Upper lobe of left lung (tissue), 4 donors: ENCODE results near the gene VAMP2.

Source experiments
- CTCF ChIP-seq, 6 experiments: fragments of 450-650 bp in 4 of 6; fragments of 200-600 bp in 2 of 6; sonication (generic) in 2 of 6; IDR thresholded peaks; one replicate each; pipeline ENCODE4 v1.5.1; 2016 to 2019; ENCODE audit warnings: antibody characterized with exemption in 6 of 6
- EP300 ChIP-seq, 4 donors: sonication (generic); formaldehyde crosslinking; IDR thresholded peaks; one replicate each; pipeline ENCODE4 v1.5.1; 2017; ENCODE audit warnings: antibody characterized with exemption in 4 of 4, control low read depth in 2 of 4
- POLR2A ChIP-seq, 4 donors: fragments of 450-650 bp; IDR thresholded peaks; one replicate each; pipeline ENCODE4 v1.5.1; 2016 to 2017; ENCODE audit warnings: antibody characterized with exemption in 4 of 4, mild to moderate bottlenecking in 2 of 4

- TF ChIP-seq CTCF (IDR thresholded peaks at IDR 0.05) (no peak), EP300 (IDR thresholded peaks at IDR 0.05) (no peak), POLR2A (IDR thresholded peaks at IDR 0.05) (no peak)
Observed at GRCh38 chr17:8173871-8174322, 11.1 kb upstream of the VAMP2 start.
